Ammon's horn (tissue), 1 donor: ENCODE measurements around the gene AMD1.
"Not testable (repeated sequence)": the region's sequence is repeated elsewhere in the genome, so short reads cannot be mapped to it uniquely, and the experiment has no call there.

Source experiments
- DNase-seq: peaks from one replicate; pipeline ENCODE4 v3.0.0-alpha.2; 2016; ENCODE audit warnings: low spot score

The AMD1 gene

DNA sequence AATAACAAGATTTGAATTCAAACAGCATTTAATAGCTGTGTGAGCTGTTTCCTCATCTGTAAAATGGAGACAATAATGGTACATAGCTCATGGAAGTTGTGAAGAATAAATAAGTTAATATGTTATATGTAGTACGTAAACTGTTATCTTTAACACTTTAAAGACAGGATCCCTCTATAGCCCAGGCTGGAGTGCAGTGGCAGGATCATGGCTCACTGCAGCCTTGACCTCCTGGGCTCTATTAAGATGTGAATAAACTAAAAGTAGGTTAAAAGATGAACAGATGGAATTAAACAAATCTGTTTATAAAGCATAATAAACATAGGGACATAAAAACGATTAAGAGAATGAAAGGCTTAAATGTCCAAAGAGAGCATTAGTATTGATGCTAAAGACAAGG is 3.0 kb downstream of the AMD1 start:
- no peak for DNase-seq

DNA sequence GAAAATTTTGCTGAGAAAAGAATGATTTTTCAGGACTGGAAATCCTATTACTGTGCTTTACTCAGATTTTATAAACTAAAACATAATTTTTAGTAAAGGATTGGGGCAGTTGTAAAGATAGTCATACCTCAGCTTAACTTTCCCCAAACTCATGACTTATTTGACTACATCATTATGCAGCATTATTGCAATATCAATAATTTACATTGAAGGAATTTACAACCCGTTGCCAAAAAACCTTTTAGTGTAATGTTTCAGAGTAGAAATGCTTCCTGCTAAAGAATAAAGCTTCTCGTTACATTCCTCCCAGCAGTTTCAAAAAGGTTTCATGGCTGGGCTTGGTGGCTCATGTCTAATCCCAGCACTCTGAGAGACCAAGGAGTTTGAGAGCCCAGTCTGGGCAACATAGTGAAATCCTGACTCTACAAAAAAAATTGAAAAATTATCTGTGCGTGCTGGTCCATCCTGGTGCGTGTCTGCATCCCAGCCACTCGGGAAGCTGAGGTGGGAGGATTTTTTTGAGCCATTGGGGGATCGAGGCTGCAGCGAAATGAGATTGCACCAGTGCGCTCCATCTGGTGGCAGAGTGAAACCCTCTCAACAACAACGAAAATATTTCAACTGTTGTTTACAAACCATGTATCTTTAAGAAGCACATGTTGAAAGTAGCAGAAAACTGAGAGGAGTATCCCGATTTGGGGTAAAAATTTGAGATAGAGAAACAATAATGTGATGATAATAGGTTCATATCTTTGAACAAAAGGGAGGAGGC is 4.4 kb downstream of the AMD1 start:
- DNase-seq = peak; percentile 75

DNA sequence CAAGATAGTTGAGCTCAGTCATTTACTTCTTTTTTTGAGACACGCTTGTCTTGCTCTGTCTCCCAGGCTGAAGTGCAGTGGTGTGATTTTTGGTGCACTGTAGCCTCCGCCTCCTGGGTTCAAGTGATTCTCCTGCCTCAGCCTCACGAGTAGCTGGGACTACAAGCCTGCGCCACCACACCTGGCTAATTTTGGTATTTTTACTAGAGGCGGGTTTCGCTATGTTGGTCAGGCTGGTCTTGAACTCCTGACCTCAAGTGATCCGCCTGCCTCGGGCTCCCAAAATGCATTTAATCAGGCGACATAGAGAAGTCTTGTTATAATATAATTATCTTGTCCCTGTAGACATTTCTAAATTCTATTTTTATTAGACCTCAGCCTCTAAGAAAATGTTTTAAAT is 6.1 kb downstream of the AMD1 start:
- no peak for DNase-seq

DNA sequence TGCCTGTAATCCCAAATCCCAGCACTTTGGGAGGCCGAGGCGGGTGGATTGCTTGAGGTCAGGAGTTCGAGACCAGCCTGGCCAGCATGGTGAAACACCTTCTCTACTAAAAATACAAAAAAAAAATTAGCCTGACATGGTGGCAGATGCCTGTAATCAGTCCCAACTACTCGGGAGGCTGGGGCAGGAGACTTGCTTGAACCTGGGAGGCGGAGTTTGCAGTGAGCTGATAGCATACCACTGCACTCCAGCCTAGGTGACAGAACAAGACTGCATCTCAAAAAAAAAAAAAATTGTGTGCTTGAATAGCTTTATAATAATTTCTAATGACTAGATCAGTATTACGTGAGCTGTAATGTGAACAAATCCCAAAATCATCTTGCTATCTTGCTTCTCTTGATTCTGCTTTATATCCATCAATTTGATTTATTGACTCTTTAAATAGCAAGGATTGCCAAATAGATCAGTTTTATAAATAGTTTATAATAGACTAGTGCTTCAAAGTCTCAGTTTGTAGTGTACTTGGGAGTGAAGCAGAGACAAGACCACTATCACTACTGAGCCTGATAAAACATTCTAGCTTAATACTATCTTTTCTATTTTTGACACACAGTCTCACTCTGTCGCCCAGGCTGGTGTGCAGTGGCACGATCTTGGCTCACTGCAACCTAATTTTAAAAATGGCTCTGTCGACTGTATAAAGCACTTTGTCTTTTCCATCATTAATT is 7.1 kb downstream of the AMD1 start:
- no peak for DNase-seq

DNA sequence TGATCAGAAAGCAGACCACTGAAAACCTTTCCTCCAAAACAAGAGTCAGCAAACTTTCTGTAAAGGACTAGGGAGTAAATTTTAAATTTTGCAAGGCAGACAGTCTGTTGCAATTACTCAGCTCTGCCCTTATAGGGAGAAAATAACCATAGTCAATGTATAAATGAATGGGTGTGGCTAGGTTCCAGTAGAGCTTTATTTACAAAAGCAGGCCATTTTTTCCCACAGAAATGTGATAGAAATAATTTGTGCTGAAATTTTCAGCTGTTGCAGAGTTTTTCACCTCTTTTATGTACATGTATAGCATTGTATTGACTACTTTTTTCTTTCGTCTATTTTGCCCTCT is 7.7 kb downstream of the AMD1 start:
- DNase-seq = no peak

DNA sequence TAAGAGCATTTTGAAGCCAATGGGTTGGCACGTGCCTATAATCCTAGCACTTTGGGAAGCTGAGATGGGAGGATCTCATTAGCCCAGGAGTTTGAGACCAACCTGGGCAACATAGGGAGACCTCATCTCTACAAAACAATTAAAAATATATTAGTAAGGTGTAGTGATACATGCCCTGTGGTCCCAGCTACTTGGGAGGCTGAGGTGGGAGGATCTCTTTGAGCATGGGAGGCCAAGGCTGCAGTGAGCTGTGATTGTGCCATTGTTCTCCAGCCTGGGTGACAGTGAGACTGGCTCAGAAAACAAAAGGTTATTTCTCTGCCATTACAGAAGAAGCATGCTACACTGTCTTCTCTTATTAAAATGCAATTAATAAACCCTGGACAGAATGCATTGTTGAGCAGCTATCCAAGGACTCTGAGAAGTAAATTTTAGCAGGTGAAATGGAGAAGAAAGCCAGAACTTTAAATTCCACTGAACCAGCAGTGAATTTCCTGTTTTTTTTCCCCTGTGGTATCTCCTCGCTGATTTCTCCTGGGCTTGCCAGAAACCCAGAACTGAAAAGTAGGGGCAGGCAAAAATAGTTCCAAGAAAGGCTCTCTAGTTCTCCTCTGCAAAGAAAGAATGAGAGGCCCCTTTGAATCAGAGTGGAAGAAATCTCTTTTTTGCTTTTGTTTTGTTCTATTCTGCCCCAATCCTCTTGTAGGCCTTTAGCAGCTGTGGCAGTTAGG is 8.4 kb downstream of the AMD1 start:
- DNase-seq = no peak

DNA sequence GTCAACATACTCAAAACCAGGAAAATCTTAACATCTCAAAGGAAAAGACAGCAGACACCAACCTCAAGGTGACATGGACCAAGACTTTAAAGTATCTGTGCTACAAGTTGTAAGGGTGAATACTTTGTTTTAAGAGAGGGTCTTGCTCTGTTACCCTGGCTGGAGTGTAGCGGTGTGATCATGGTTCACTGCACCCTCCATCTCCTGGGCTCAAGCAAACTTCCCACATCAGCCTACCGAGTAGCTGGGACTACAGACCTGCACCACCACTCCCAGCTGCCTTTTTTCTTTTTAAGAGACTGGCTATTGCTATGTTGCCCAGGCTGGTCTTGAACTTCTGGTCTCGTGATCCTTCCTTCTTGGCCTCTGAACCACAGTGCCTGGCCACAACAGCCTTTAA is 9.7 kb downstream of the AMD1 start:
- DNase-seq = no peak

DNA sequence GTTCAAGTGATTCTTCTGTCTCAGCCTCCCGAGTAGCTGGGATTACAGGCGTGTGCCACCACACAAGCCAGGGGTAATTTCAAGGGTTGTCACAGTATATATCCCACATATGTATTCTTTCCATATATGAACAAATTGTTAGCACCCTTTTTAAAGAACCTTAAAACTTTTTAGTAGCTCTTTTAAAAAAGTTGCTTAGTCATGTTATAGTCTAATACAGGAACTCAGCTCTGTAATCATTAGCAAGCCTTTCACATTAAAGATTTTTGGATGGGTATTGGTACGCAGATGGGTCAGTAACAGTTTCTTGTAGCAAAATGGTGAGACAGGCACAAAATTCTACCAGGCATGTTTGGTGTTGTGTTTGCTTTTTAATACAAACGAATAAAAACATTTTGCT is 10.9 kb downstream of the AMD1 start:
- no peak for DNase-seq

DNA sequence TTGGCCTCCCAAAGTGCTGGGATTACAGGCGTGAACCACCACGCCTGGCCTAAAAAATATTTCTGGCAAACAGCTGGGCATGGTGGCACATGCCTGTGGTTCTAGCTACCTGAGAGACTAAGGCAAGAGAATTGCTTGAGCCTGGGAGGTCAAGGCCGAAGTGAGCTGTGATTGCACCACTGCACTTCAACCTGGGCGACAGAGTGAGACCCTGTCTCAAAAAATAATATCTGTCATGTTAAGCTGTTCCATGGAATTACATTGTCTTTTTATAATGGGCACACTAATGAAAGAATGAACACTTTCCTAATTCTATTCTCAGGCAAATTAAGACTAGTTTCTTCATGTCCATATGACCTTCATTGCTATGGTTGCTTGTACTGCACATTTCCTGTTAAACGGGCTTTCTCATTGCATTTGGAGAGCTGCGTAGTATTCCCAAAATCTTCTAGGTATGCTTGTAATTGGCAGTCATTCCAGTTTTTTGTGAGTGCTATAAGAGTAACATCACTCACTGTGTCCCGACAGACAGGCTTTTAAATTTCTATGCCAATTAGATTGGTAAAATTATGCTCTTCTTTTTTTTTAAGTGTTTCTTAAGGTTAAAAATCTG is 12.1 kb downstream of the AMD1 start:
- DNase-seq = no peak

DNA sequence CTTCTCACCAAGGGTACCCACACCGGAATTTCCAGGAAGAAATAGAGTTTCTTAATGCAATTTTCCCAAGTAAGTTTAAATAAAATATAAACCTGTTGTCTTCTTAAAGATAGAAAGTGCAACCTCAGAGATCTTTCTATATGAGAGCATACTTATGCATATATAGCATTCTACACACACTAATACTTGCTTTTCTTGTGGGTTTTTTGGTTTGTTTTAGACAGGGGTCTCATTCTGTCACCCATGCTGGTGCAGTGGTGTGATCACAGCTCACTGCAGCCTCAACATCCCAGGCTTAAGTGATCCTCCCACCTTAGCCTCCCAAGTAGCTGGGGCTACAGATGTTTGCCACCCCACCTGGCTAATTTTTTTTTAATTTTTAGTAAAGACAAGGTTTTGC is 15.7 kb downstream of the AMD1 start:
- DNase-seq = no peak

DNA sequence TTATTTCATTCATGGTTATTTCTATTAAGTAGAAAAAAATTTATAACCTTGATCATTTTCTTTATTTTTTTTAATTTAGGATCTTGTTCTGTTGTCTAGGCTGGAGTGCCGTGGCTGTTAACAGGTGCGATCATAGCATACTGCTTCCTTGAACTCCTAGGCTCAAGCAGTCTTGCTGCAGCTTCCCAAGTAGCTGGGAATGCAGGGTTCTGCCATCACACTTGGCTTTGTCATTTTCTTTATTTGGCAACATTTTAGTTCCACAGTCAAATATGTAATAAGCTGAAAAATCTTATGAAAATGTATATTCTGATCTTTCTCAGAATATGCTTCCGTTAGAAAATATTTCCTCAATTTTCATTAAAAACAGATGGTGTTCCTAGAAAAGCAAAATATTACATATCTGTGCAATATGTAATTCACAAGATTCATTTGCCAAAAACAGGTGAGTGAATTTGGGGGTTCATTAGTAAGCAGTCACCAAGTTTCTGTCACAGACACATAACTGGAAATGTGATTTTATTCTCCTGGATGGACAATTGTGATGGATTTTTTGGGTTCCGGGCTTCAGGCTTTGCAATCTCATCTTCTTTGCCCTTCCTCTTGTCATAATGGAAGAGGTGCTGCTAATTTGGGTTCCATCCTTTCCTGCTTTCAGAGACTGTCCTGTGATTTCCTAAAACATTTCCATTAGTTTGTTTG is 21.5 kb downstream of the AMD1 start:
- no peak for DNase-seq

DNA sequence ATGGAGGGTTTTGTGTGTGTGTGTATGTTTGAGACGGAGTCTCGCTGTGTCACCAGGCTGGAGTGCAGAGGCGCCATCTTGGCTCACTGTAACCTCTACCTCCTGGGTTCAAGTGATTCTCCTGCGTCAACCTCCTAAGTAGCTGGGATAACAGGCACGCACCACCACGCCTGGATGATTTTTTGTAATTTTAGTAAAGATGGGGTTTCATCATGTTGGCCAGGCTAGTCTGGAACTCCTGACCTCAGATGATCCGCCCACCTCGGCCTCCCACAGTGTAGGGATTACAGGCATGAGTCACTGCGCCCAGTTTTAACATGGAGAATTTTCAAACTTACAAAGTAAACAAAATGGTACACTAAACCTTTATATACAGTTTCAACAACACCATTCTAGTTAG is 22.8 kb downstream of the AMD1 start:
- no peak for DNase-seq

DNA sequence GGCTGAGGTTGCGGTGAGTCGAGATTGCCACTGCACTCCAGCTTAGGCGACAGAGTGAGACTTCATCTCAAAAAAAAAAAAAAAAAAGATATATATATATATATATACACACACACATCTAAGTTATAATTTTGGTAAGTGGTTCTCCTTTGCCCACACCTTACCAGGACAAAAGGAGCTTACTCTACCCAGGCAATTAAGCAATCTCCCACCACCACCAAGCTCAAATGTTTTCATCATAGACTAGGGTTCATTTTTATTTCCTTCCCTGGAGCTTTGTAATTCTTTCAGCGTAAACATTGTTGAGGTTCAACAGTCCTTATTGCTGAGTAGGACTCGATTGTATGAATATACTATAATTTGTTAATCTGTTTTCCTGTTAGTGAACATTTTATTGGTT is 23.5 kb downstream of the AMD1 start:
- no peak for DNase-seq

DNA sequence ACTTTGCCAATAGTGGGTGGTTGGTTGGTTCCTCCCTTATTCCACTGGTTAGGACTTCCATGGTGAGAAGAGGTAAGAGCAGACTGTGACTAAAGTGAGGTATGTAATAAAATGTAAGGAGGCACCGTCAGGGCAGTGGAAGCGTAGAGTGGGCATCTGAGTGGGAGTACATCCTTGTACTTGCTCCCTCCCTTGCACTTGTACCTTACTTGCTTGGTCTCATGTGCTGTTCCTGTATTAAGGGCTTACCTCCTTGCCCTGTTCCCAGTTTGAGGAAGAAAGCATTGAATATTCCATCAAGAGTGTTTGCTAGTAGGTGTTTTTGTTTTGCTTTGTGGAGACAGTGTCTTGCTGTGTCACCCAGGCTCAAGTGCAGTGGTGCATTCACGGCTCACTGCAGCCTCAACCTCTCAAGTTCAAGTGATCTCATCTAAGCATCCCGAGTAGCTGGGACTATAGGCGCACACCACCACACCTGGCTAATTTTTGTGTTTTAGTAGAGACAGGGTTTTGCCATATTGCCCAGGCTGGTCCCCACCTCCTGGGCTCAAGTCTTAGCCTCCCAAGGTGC is 25.5 kb downstream of the AMD1 start:
- DNase-seq = no peak

DNA sequence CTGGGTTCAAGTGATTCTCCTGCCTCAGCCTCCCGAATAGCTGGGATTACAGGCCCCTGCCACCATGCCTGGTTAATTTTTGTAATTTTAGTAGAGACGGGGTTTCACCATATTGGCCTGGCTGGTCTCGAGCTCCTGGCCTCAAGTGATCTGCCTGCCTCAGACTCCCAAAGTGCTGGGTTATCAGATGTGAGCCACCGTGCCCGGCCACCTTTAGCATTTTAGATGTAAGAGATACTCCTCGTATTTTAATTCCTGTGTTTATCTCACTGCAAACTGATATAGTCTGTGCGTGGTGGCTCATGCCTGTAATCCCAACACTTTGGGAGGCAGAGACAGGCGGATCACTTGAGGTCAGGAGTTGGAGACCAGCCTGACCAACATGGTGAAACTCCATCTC is 27.0 kb downstream of the AMD1 start:
- not testable (repeated sequence) for DNase-seq

DNA sequence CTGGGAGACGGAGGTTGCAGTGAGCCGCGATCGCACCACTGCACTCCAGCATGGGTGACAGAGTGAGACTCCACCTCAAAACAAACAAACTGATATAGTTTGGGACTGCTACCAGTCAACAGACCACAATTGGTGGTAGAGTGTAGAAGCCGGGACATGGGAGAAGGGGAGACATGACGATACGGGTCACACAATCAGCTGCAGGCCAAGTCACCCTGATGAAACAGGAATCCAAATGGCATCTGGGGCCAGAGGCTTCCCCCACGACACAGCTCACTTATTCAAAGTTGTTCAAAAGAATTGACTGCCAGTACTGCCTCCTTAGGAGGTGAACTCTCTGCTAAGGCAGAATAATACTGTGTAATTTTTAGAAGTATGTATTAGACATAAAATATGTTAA is 27.5 kb downstream of the AMD1 start:
- DNase-seq = no peak

DNA sequence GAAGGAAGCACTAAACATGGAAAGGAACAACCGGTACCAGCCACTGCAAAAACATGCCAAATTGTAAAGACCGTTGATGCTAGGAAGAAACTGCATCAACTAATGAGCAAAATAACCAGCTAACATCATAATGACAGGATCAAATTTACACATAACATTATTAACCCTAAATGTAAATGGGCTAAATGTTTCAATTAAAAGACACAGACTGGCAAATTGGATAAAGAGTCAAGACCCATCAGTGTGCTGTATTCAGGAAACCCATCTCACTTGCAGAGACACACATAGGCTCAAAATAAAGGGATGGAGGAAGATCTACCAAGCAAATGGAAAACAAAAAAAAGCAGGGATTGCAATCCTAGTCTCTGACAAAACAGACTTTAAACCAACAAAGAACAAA is 31.7 kb downstream of the AMD1 start:
- DNase-seq = not testable (repeated sequence)

DNA sequence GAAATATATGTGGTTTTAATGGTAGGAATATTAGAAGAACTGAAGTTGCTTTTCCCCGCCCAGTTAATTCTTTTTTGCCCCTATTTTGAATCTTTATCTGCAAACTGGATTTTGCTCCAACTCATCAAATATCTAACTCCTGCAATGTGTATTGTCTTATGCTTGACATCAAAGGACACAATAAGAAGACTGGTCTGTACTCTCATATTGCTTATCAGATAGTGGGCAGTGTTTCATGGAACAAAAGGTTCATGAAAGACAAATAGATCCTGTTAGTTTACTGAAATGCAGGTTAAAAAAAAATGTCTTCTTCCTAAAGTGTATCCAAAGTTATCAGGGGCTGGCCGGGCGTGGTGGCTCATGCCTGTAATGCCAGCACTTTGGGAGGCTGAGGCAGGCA is 56.2 kb downstream of the AMD1 start:
- DNase-seq = no peak

DNA sequence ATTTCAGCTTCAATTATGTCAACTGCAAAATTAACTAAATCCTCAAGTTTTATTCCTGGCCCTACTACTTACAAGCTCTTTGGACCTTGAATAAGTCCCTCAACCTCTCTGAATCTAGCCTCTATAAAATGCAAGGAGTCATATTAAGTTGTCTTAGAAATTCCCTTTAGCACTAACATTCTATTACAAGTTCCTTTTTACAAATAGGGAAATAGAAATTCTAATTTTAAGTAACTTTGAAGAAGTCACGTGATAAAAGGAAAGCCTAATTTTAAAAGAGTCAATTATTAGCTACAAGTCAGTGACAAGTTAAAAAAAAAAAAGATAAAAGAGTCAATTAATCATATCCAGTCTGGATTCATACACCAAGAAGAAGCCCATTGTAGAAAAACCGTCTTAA is 59.3 kb downstream of the AMD1 start:
- DNase-seq = no peak

DNA sequence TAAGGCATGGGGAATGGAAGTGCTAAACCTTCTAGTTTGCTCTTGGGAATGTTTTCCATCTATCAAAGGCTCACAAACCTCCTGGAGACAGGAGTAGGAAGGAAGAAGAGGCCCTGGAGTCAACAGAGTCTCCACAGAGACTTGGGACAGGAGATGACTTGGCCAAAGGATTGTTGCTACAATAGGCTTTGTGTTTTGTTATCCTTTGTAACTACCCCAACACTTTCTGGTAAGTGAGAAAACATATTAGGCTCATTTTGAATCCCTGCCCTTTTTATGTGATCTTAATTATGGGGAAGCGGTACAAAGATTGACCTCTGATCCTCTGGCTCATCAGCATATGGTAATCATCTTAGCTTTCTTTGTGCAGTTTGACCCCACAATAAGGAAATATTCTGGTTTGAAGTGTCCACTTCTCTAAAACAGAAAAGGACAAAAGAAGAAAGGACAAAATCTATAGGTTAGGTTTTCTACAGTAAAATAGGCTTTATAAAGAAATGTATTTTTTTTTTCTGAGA is 59.9 kb downstream of the AMD1 start:
- no peak for DNase-seq

DNA sequence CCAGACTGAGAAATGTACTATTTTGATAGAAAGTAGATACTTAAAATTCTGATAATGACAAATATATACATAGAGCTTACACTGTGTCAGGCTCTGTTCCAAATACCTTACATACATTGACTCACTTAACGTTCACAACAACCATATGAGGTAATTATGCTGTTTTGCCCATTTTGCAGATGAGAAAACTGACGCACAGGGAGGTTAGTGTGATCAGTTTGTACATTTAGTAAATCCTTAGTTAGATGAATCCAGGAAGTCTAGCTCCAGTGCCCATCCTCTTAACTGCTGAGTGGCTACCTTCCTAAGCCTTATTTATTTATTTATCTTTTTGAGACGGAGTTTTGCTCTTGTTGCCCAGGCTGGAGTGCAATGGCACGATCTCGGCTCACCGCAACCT is 60.6 kb downstream of the AMD1 start:
- no peak for DNase-seq

DNA sequence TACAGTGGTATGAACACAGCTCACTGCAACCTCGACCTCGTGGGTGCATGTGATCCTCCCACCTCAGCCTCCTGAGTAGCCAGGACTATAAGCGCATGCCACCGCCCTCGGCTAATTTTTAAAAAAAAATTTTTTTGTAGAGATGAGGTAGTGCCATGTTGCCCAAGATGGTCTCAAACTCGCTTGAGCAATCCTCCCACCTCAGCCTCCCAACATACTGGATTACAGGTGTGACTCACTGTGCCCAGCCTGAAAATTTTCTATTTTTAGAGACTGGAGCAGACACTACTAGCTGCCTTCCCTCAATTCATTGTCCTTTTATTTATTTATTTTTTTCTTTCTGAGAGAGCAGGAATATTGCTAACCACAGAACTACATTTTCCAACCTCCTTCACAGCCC is 63.6 kb downstream of the AMD1 start:
- no peak for DNase-seq
